K562 (cell line): ENCODE data around the gene DIAPH1. TPM values are rescaled to one million over a fixed set of nuclear protein-coding genes. Genes with fewer than 3 reads are reported as not detected.

Source experiments
- ATAC-seq: fragments of 200-7000 bp; cut with Tn5 transposase; 3 replicates; pipeline ENCODE4 v1.9.1; 2020; ENCODE audit warnings: moderate library complexity
- BruUV-seq: library from RNA; stranded (reverse); fragments of 400-500 nt; replicated peaks from 2 replicates; lab custom pipeline; 2021; lab: Mats Ljungman, UMichigan
- CTCF ChIA-PET: fragments of 300-600 bp; formaldehyde crosslinking; extraction: SDS; loops from one replicate; lab custom pipeline; 2021; ENCODE audit warnings: low intra/inter-chr PET ratio; lab: Yijun Ruan, JAX
- POLR2A ChIA-PET: fragments of 300-600, 350-650 bp; sonication (Branson Sonifier 250); formaldehyde crosslinking; extraction: SDS; loops from one replicate; lab custom pipeline; 2021; ENCODE audit warnings: antibody characterized with exemption, inconsistent platforms; lab: Yijun Ruan, JAX
- DNase-seq, 4 experiments: peaks; one replicate each; pipeline versions ENCODE4 v3.0.0 to v3.0.0-alpha.2; 2011 to 2018; ENCODE audit warnings: low spot score in 3 of 4, mixed read lengths in 3 of 4; ENCODE audit errors: extremely low read depth in 1 of 4
- FAIRE-seq: peaks from 2 replicates; lab custom pipeline; 2011; peaks lifted over from hg19 to GRCh38; lab: Jason Lieb, UNC
- H2AFZ ChIP-seq: 2 replicates; pipeline ENCODE4 v1.6.0; 2011; ENCODE audit warnings: low read depth, low read length, control low read depth, inconsistent platforms
- H3K27ac ChIP-seq: fragments of 200-600 bp; 3 replicates; pipeline ENCODE4 v1.8.0; 2011; ENCODE audit warnings: low read depth, mild to moderate bottlenecking, control low read depth, inconsistent platforms, low read length, moderate library complexity, mixed read lengths; ENCODE audit errors: extremely low read depth
- H3K27me3 ChIP-seq, 2 experiments: fragments of 300-600 bp in 1 of 2; 2 replicates in 1 of 2; 3 replicates in 1 of 2; pipeline versions ENCODE4 v1.6.0 to v1.8.0; 2011; ENCODE audit warnings: inconsistent platforms in 2 of 2, low read length in 2 of 2, mild to moderate bottlenecking in 1 of 2, mixed read lengths in 1 of 2, moderate library complexity in 1 of 2; ENCODE audit not compliant: control insufficient read depth in 2 of 2, insufficient read depth in 2 of 2
- H3K36me3 ChIP-seq: fragments of 300-600 bp; 3 replicates; pipeline ENCODE4 v1.8.0; 2011; ENCODE audit warnings: mild to moderate bottlenecking, low read length, inconsistent platforms; ENCODE audit not compliant: control insufficient read depth, insufficient read depth
- H3K4me1 ChIP-seq, 2 experiments: fragments of 200-600 bp in 1 of 2; replicated peaks in 1 of 2; 2 replicates in 1 of 2; 3 replicates in 1 of 2; pipeline versions ENCODE4 v1.5.1 to v1.8.0; 2011; ENCODE audit warnings: inconsistent platforms in 2 of 2, low read length in 2 of 2, mild to moderate bottlenecking in 1 of 2, mixed read lengths in 1 of 2, moderate library complexity in 1 of 2; ENCODE audit not compliant: control insufficient read depth in 2 of 2, insufficient read depth in 2 of 2
- H3K4me2 ChIP-seq: 2 replicates; pipeline ENCODE4 v1.6.1; 2011; ENCODE audit warnings: low read length, control low read depth, inconsistent platforms, mixed read lengths; ENCODE audit not compliant: insufficient read depth
- H3K4me3 ChIP-seq: fragments of 200-600 bp; sonication (generic), shearing (Covaris generic); 2 replicates; pipeline ENCODE4 v1.5.1; 2016; ENCODE audit warnings: control low read depth, inconsistent platforms
- H3K79me2 ChIP-seq: fragments of 200-600 bp; 3 replicates; pipeline ENCODE4 v1.8.0; 2011; ENCODE audit warnings: low read length, inconsistent platforms; ENCODE audit not compliant: control insufficient read depth, insufficient read depth
- H3K9ac ChIP-seq, 2 experiments: 2 replicates each; pipeline versions ENCODE4 v1.6.0 to v1.6.1; 2011; ENCODE audit warnings: low read depth in 2 of 2, low read length in 2 of 2, control low read depth in 1 of 2, inconsistent platforms in 1 of 2, mild to moderate bottlenecking in 1 of 2, mixed read lengths in 1 of 2; ENCODE audit not compliant: insufficient read depth in 1 of 2
- H3K9me1 ChIP-seq: one replicate; pipeline ENCODE4 v1.6.0; 2011; ENCODE audit warnings: inconsistent platforms, mild to moderate bottlenecking, low read length, moderate library complexity; ENCODE audit not compliant: control insufficient read depth, insufficient read depth
- H3K9me3 ChIP-seq: replicated peaks from 2 replicates; pipeline ENCODE4 v1.5.1; 2011; ENCODE audit warnings: low read depth, low read length, inconsistent platforms; ENCODE audit not compliant: control insufficient read depth, insufficient read depth
- H4K20me1 ChIP-seq: replicated peaks from 2 replicates; pipeline ENCODE4 v1.6.1; 2011; ENCODE audit warnings: low read length, inconsistent platforms, mixed read lengths; ENCODE audit not compliant: control insufficient read depth, insufficient read depth
- ARHGAP35 ChIP-seq: fragments of 450-650 bp; IDR thresholded peaks from 2 replicates; pipeline ENCODE4 v1.6.1; 2018; ENCODE audit not compliant: partially characterized antibody
- ARID1B ChIP-seq: fragments of 450-650 bp; IDR thresholded peaks from 2 replicates; pipeline ENCODE4 v1.6.1; 2016; ENCODE audit warnings: antibody characterized with exemption, mild to moderate bottlenecking, inconsistent platforms
- CBX5 ChIP-seq: IDR thresholded peaks from 2 replicates; pipeline ENCODE4 v1.6.1; 2014; ENCODE audit warnings: low read depth, borderline replicate concordance
- ETV5 ChIP-seq: sonication (generic); formaldehyde crosslinking; IDR thresholded peaks from 2 replicates; pipeline ENCODE4 v1.4.0; 2020; ENCODE audit warnings: low read depth, mild to moderate bottlenecking, missing genetic modification reagents
- GABPB1 ChIP-seq: sonication (generic); formaldehyde crosslinking; IDR thresholded peaks from 2 replicates; pipeline ENCODE4 v1.8.0; 2022; ENCODE audit warnings: mild to moderate bottlenecking, missing genetic modification reagents
- L3MBTL2 ChIP-seq: fragments of 450-650 bp; IDR thresholded peaks from 2 replicates; pipeline ENCODE4 v1.6.1; 2016; ENCODE audit warnings: mild to moderate bottlenecking, moderate library complexity
- RFX7 ChIP-seq: fragments of 250-450 bp; sonication (Bioruptor Pico); IDR thresholded peaks from 2 replicates; pipeline ENCODE4 v1.5.1; 2021; ENCODE audit warnings: mild to moderate bottlenecking
- SMAD3 ChIP-seq: fragments of 450-650 bp; formaldehyde crosslinking; conservative IDR thresholded peaks from 2 replicates; pipeline ENCODE4 v1.4.0; 2020; ENCODE audit warnings: mild to moderate bottlenecking
- TBL1XR1 ChIP-seq, 2 experiments: IDR thresholded peaks; 2 replicates each; pipeline ENCODE4 v1.6.1; 2012; ENCODE audit warnings: improper control_type of control experiment in 2 of 2, low read length in 2 of 2, mild to moderate bottlenecking in 1 of 2
- ZNF830 ChIP-seq: fragments of 250-450 bp; sonication (Bioruptor Pico); IDR thresholded peaks from 2 replicates; pipeline ENCODE4 v1.5.0; 2021; ENCODE audit warnings: mild to moderate bottlenecking
- WGBS: fragments of 100-300 bp; shearing (Covaris generic); methylation state at CpG from one replicate; pipeline ENCODE4 v1.1.6; 2016; ENCODE audit warnings: low coverage, mixed read lengths; ENCODE audit not compliant: insufficient coverage; ENCODE audit errors: missing lambda C conversion rate; 5-methylcytosine and 5-hydroxymethylcytosine counted together
- in situ Hi-C: fragments of 300-500 bp; cut with MboI; formaldehyde crosslinking; loops from 4 replicates; pipeline ENCODE4 v1.15.0; 2018; ENCODE audit warnings: inconsistent platforms, mixed read lengths
- intact Hi-C: fragments of 100-400 bp; cut with micrococcal nuclease; formaldehyde crosslinking; loops from 2 replicates; pipeline ENCODE4 v1.14.2; 2022
- polyA plus RNA-seq, 8 experiments: library from polyadenylated mRNA; depleted of rRNA in 4 of 8; stranded (reverse) in 5 of 8; unstranded in 3 of 8; fragments of >200 nt; fragmentation: Nextera tagmentation in 2 of 8; fragmentation: Illumina TruSeq in 1 of 8; extraction: Ambion mirVana in 2 of 8; extraction: Trizol in 1 of 8; gene quantifications; 2 replicates each; pipeline versions ENCODE4 v1.2.1 to v1.2.3, GENCODE V29; 2011 to 2014; ENCODE audit warnings: inconsistent platforms in 1 of 8, missing spikeins in 1 of 8
- total RNA-seq, 7 experiments: library from RNA; depleted of rRNA in 6 of 7; stranded (reverse); fragments of >200 nt in 6 of 7; fragmentation: Illumina TruSeq in 2 of 7; extraction: Trizol in 2 of 7; gene quantifications; 2 replicates each; pipeline versions ENCODE4 v1.2.1 to v1.2.3, GENCODE V29; 2011 to 2021; ENCODE audit warnings: low replicate concordance in 1 of 7
- TF ChIP-seq, protein P1 (sequence below): sonication (generic); formaldehyde crosslinking; IDR thresholded peaks from 2 replicates; pipeline ENCODE4 v1.8.1; 2023; ENCODE audit warnings: missing genetic modification reagents, mild to moderate bottlenecking, borderline replicate concordance
- TF ChIP-seq, protein P2 (sequence below): sonication (generic); formaldehyde crosslinking; IDR thresholded peaks from 2 replicates; pipeline ENCODE4 v1.4.0; 2020; ENCODE audit warnings: mild to moderate bottlenecking, missing genetic modification reagents
- TF ChIP-seq, protein P3 (sequence below): fragments of 250-450 bp; sonication (Bioruptor Pico); IDR thresholded peaks from 2 replicates; pipeline ENCODE4 v1.8.0; 2022; ENCODE audit warnings: moderate library complexity, mild to moderate bottlenecking, inconsistent platforms

Gene DIAPH1
- total and polyA plus RNA-seq, 9 of the 15 experiments (the other 6 are each of a cell fraction or from before 2014, with no cell fraction given) = 60.8 to 328 (median 97.8) TPM

DNA sequence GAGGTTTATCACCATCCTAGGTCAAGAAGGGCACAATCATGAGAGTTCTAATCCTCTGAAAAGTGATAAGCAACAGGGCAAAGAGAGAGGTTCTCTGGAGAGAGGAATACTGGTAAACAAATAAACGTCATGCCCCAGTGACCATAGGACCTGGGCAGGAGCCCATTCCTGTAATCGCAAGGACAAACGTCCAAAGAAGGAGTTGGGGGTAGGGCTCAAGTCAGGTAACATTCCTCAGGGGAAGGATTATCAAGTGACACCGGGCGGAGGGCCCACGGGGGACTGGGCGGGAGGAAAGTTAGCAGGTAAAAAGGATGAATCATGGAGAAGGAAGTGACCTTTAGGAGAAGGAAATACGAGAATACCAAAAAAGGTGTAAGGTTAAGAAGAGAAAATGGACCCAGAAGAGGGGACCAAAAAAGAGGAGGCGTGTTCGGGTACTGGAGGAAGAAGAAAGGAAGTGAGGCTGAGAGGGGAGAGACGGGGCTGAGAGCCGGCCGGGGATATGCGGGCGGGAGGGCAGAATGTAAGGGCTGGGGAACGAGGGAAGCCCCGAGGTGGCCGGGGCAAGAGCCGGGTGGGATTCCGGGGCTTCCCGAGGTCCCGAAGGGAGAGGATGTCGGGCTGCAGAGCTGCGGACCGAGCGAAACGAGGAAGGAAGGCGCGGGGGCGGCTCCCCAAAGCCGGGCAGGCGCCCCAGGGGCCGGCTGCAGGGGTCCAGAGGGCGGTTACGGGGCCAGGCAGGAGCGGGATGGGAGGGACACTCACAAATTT lies 583 bp downstream of the DIAPH1 start (continued):
- TF ChIP-seq, protein P1, sequence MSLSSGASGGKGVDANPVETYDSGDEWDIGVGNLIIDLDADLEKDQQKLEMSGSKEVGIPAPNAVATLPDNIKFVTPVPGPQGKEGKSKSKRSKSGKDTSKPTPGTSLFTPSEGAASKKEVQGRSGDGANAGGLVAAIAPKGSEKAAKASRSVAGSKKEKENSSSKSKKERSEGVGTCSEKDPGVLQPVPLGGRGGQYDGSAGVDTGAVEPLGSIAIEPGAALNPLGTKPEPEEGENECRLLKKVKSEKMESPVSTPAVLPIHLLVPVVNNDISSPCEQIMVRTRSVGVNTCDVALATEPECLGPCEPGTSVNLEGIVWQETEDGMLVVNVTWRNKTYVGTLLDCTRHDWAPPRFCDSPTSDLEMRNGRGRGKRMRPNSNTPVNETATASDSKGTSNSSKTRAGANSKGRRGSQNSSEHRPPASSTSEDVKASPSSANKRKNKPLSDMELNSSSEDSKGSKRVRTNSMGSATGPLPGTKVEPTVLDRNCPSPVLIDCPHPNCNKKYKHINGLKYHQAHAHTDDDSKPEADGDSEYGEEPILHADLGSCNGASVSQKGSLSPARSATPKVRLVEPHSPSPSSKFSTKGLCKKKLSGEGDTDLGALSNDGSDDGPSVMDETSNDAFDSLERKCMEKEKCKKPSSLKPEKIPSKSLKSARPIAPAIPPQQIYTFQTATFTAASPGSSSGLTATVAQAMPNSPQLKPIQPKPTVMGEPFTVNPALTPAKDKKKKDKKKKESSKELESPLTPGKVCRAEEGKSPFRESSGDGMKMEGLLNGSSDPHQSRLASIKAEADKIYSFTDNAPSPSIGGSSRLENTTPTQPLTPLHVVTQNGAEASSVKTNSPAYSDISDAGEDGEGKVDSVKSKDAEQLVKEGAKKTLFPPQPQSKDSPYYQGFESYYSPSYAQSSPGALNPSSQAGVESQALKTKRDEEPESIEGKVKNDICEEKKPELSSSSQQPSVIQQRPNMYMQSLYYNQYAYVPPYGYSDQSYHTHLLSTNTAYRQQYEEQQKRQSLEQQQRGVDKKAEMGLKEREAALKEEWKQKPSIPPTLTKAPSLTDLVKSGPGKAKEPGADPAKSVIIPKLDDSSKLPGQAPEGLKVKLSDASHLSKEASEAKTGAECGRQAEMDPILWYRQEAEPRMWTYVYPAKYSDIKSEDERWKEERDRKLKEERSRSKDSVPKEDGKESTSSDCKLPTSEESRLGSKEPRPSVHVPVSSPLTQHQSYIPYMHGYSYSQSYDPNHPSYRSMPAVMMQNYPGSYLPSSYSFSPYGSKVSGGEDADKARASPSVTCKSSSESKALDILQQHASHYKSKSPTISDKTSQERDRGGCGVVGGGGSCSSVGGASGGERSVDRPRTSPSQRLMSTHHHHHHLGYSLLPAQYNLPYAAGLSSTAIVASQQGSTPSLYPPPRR (CRISPR knock-in tag) = no peak
- peak; percentile 75 for TF ChIP-seq GABPB1

DNA sequence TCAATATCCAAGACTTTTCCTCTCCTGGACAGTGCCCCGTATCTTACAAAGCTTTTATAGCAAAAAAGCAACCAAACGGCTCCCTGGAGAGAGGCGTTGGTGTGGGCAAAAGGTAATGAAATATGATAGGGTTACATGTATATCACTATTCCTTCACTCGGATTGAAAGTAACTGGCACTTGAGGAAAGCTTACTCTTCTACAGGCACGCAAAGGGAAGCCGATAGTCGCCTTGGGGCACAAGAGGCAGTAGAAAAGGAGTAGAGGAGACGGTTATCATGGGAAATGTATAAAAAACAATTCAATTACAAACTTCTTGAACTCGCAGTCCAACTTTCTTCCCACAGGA lies 1.1 kb downstream of the DIAPH1 start:
- DNase-seq = peak in 1 of 4 experiments; percentile 27
- Histone ChIP-seq H2AFZ (peak overlapping the region; percentile 43; the same call in 1 of the 2 replicates), H3K4me1 (peaks cover 3 to 8% of the 10 kb centered on the region in 2 experiments; a peak in 3 of 5 replicates), H3K4me3 (peak overlapping the region; percentile 97), H3K27ac (peak overlapping the region; percentile 89), H3K27me3 (no peaks in the 10 kb centered on the region), H3K9ac (peak overlapping the region; percentile 46 to 86), H3K79me2 (peaks cover 61% of the 10 kb centered on the region), H3K36me3 (peaks cover 68% of the 10 kb centered on the region), H4K20me1 (no peaks in the 10 kb centered on the region), H3K9me1 (no peaks in the 10 kb centered on the region), H3K4me2 (peak overlapping the region; percentile 90), H3K9me3 (no peaks in the 10 kb centered on the region)
- CTCF ChIA-PET = interaction anchor here (0.6 kb wide), 1 partner anchor 26 kb away, joined by 4 read pairs; no protein-coding TSS in a partner anchor
- POLR2A ChIA-PET = interaction anchor here (1.3 to 3.6 kb wide), 6 partner anchors 9 to 104 kb away, joined by 3 to 25 read pairs (median 8); no protein-coding TSS in a partner anchor
- intact Hi-C loops = loop anchor here (2.0 to 10.0 kb wide), 3 partner anchors 13 to 1503 kb away; partner anchors contain the start of gene PURA
- in situ Hi-C loops = no loop called here
- FAIRE-seq = no peak
- no peak for ATAC-seq
- 1% methylated on average over 9 of the region's 9 CpGs for WGBS
- TSS peak; percentile 38 for BruUV-seq
- TF ChIP-seq ARHGAP35 = no peak
- TF ChIP-seq ETV5 (CRISPR knock-in tag) = 0 out of 2 replicates have a peak, but pooled peaks have one; percentile 28
- no peak for TF ChIP-seq L3MBTL2
- no peak for TF ChIP-seq ARID1B
- no peak for TF ChIP-seq SMAD3 (CRISPR knock-in tag)
- no peak for TF ChIP-seq ZNF830 (CRISPR knock-in tag)
- no peak for TF ChIP-seq TBL1XR1 (IDR thresholded peaks at IDR 0.05; ENCODE audit: low read length in 2 of 2)
- no peak for TF ChIP-seq CBX5
- TF ChIP-seq, protein P2, sequence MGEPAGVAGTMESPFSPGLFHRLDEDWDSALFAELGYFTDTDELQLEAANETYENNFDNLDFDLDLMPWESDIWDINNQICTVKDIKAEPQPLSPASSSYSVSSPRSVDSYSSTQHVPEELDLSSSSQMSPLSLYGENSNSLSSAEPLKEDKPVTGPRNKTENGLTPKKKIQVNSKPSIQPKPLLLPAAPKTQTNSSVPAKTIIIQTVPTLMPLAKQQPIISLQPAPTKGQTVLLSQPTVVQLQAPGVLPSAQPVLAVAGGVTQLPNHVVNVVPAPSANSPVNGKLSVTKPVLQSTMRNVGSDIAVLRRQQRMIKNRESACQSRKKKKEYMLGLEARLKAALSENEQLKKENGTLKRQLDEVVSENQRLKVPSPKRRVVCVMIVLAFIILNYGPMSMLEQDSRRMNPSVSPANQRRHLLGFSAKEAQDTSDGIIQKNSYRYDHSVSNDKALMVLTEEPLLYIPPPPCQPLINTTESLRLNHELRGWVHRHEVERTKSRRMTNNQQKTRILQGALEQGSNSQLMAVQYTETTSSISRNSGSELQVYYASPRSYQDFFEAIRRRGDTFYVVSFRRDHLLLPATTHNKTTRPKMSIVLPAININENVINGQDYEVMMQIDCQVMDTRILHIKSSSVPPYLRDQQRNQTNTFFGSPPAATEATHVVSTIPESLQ = peak; percentile 67; the same call in 1 of the 2 replicates
- TF ChIP-seq RFX7 (CRISPR knock-in tag) = no peak
- TF ChIP-seq, protein P3, sequence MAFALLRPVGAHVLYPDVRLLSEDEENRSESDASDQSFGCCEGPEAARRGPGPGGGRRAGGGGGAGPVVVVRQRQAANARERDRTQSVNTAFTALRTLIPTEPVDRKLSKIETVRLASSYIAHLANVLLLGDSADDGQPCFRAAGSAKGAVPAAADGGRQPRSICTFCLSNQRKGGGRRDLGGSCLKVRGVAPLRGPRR (CRISPR knock-in tag) = no peak
